LNCaP clone FGC (cell line): Measurements from ENCODE around the gene FOXD3.

Source experiments
- DNase-seq: peaks from one replicate; pipeline ENCODE4 v3.0.0-alpha.2; 2011; ENCODE audit warnings: low read depth
- H3K4me3 ChIP-seq: 2 replicates; pipeline ENCODE4 v1.5.1; 2011; ENCODE audit warnings: mild to moderate bottlenecking, low read depth, low read length, control low read depth
- TF ChIP-seq, protein P1 (sequence below): IDR thresholded peaks from 2 replicates; pipeline ENCODE4 v1.5.1; 2012; ENCODE audit warnings: mild to moderate bottlenecking; ENCODE audit not compliant: control insufficient read depth, insufficient read depth; ENCODE audit errors: extremely low read depth

FOXD3 gene

DNA sequence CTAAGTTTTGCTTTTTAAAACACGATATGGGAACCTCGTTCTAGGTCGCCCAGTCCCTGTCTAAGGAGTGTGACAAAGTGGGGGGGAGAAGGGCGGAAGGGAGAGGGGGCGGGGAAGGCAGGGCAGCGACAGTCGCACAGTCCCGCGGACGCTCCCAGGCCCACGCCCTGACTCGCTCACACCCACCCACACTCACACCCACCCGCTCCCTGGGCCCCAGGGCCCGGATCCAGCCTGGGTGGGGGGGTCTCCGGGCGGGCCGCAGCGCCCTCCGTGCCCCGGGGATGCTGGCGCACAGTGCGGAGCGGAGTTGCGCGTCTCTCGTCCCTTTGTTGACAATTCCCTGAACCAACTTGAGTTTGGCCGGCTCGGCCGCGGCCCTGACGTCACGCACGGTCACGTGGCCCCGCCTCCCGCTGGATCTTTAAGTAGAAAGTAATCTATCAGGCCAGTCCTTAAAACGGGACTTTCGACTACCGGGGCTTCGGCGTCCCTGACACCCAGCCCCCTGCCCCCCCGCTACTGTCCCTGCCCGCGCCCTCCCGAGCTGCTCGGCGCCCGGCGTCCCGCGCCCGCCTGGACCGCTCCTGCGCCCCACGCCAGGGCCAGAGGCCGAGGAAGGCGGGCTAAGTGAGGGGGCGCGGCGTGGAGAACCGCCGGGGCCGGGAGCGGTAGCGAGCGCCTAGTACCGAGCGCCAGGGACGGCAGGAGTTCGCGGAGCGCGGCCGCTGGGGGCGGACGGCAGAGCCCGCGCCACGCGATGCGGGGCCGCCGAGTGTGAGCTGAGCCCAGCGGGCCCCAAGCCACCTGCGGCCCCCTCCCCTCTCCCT is at the start of gene FOXD3:
FOXD3 (plus strand) TSS at position 454 of the 830 bp plus-strand sequence. CDS start 492 bp downstream, outside the sequence.
- TF ChIP-seq, protein P1, sequence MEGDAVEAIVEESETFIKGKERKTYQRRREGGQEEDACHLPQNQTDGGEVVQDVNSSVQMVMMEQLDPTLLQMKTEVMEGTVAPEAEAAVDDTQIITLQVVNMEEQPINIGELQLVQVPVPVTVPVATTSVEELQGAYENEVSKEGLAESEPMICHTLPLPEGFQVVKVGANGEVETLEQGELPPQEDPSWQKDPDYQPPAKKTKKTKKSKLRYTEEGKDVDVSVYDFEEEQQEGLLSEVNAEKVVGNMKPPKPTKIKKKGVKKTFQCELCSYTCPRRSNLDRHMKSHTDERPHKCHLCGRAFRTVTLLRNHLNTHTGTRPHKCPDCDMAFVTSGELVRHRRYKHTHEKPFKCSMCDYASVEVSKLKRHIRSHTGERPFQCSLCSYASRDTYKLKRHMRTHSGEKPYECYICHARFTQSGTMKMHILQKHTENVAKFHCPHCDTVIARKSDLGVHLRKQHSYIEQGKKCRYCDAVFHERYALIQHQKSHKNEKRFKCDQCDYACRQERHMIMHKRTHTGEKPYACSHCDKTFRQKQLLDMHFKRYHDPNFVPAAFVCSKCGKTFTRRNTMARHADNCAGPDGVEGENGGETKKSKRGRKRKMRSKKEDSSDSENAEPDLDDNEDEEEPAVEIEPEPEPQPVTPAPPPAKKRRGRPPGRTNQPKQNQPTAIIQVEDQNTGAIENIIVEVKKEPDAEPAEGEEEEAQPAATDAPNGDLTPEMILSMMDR = no peak
- peak within 1 kb of the TSS; percentile 60 for H3K4me3 ChIP-seq
- DNase-seq = no peak

DNA sequence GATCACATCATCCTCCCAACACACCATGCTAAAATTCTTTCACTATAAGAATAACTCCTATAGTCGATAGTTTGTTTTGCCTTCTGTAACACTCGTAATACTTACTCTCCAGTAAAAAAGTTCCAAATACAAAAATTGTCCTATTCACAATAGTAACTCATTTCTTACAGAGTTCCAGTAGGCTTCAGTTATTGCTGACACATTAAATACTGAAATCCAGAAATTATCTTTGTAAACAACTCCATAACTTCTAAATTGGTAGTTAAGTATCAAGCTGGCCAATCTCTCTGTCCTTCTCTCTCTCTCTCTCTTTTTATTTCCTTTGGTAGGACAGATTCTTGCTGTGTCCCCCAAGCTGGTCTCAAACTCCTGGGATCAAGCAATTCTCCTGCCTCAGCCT is 49.6 kb upstream of the FOXD3 start:
- no peak for DNase-seq
- no peak overlapping the region for H3K4me3 ChIP-seq
- TF ChIP-seq, protein P1 = no peak

DNA sequence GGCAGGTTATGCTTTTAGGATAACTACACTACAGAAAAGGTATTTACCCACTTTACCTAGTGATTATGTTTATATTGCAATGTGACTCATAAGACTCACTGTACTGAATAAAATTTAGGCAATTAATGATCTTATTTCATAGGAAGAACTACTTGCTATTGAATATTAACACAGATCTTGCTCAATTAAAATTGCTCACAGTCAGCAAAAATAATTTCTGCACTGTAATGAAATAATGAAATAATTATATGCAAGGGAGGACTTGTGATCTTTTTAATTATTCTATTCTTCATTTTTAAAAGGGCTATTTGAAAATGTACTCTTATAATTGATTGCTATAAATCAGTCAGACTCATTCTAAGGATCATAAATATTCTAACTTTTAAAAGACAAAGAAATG is 48.0 kb upstream of the FOXD3 start:
- no peak for DNase-seq
- H3K4me3 ChIP-seq = no peak overlapping the region
- TF ChIP-seq, protein P1 = no peak

DNA sequence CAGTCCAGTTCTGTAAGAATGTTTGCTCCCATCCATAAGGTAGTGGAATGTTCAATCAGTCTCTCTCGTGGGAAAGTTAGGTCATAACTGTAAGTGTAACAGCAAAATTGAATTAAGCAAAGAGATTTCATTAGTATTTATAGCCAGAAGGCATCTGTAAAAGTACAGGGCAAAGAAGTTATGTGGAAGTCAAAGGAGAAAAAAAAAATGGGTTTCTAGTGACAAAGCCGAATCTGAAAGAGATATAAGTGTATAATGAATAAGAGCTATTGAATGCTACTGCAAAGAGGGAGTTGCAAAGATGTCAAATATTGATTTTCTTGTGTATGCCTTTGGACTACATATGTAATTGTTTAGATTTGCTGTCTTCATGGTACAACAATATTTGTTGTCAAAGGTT is 47.4 kb upstream of the FOXD3 start:
- TF ChIP-seq, protein P1 = no peak
- no peak for DNase-seq

DNA sequence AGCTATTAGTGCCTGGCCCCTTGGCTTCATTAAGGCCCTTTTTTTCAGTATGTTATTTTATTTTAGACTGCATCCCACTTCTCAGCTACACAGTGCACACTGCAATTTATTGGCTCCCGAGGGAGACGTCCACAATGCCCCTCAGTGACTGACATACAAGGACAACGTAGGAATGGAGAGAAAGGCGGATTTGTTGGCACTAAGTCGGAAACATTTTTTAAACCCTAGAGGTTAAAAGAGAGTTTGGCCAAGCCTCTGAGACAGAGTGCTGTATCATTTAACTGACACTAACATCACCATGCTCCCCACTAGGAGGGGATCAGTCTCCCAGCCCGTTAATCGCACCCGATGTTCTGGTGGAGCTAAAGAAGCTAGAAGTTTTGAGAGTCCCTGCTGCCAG is 45.7 kb upstream of the FOXD3 start:
- no peak for DNase-seq
- no peak overlapping the region for H3K4me3 ChIP-seq
- TF ChIP-seq, protein P1 = no peak

More for the DNA sequence above, 47.4 kb upstream of the FOXD3 start:
- no peak overlapping the region for H3K4me3 ChIP-seq

DNA sequence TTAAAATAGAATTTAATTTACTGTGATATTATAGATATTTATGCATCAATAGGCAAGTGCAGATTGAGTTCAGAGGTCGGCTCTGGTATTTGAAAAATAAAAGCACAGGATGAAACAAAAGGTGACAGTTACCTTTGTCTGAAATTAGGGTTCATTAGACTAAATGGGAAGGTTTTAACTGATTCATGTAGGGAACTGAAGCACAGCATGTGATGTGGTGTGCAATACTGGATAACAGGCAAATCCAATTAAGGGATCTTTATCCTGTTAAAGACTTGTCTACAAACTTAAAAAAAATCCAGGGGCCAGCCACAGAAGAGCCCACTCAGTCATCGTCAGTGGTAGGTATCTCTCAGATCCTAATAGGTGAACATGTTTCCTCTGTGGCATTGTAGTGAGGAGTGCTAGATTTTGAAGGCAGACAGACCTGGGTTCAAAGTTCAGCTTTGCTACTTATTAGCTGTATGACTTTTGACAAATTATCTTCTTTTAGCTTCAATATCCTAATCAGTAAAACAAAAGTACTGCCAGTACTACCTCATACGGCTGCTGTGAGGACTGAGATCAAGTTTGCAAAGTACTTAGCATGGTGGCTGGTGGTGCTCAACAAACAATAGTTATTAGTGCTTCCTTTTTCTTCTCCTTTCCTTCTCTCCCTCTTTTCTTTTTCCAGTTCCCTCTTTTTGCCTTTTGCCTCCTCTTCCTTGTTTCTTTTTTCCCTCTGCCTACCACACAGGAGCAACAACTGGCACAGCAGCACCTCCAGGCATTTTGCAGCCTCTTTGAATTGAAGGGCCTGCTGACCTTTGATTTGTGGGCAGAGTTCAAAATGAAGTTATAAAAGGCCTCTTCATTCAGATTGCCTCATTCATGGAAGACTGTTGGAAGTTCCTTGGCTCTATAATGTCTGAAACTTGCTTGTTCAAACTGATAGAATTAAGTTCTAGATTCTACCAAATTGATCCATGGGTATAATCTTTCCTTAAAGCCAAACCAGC is 44.9 kb upstream of the FOXD3 start:
- no peak overlapping the region for H3K4me3 ChIP-seq
- TF ChIP-seq, protein P1 = no peak
- no peak for DNase-seq
